SK-N-MC (cell line): ENCODE results near the gene C5orf34.
A peak's percentile ranks its signal among the peaks of the same experiment; 100 is the strongest.
"Not testable (repeated sequence)": the region's sequence is repeated elsewhere in the genome, so short reads cannot be mapped to it uniquely, and the experiment has no call there.

Source experiments
- DNase-seq: peaks from one replicate; pipeline ENCODE4 v3.0.0-alpha.2; 2011; ENCODE audit warnings: low read depth, low spot score
- H3K27ac ChIP-seq: fragments of 200-600 bp; sonication (generic); 2 replicates; pipeline ENCODE4 v1.5.1; 2016; ENCODE audit warnings: mixed run types
- H3K36me3 ChIP-seq: fragments of 200-600 bp; sonication (generic); 2 replicates; pipeline ENCODE4 v1.6.1; 2017; ENCODE audit warnings: antibody characterized with exemption, low read length, mixed read lengths; ENCODE audit not compliant: insufficient read depth
- H3K4me3 ChIP-seq: fragments of 200-600 bp; sonication (generic); 2 replicates; pipeline ENCODE4 v1.5.1; 2016
- H3K9ac ChIP-seq: fragments of 200-600 bp; sonication (generic); 2 replicates; pipeline ENCODE4 v1.8.0; 2017; ENCODE audit warnings: mixed run types, mixed read lengths; ENCODE audit not compliant: insufficient read length
- H3K9me3 ChIP-seq: fragments of 200-600 bp; sonication (generic); 2 replicates; pipeline ENCODE4 v1.6.1; 2017; ENCODE audit warnings: low read depth, mild to moderate bottlenecking, antibody characterized with exemption, low read length, moderate library complexity, mixed read lengths
- EZH2 ChIP-seq: fragments of 200-600 bp; sonication (generic); IDR thresholded peaks from one replicate; pipeline ENCODE4 v1.6.1; 2017; ENCODE audit warnings: antibody characterized with exemption
- FOXP2 ChIP-seq: optimal IDR thresholded peaks from 2 replicates; pipeline ENCODE3; 2011; ENCODE audit warnings: mild to moderate bottlenecking, moderate library complexity; ENCODE audit not compliant: insufficient read depth; ENCODE audit errors: extremely low read length, control extremely low read depth
- POLR2AphosphoS5 ChIP-seq: IDR thresholded peaks from 2 replicates; pipeline ENCODE4 v1.6.1; 2012; ENCODE audit warnings: mild to moderate bottlenecking, low read depth, low read length, borderline replicate concordance

Gene C5orf34

GRCh38 chr5:43530648-43531047, 15.7 kb upstream of the C5orf34 start:
- Histone ChIP-seq H3K36me3 (peaks cover 89% of the 10 kb centered on the region), H3K9ac (no peak overlapping the region), H3K27ac (no peak overlapping the region), H3K4me3 (no peak overlapping the region), H3K9me3 (no peaks in the 10 kb centered on the region)
- TF ChIP-seq POLR2AphosphoS5, result no peak
- TF ChIP-seq EZH2, result no peak
- TF ChIP-seq FOXP2, result no peak
- DNase-seq, result no peak

GRCh38 chr5:43523662-43524072, 8.7 kb upstream of the C5orf34 start:
- H3K27ac ChIP-seq, result no peak overlapping the region
- DNase-seq, result no peak

GRCh38 chr5:43520615-43521014, 5.7 kb upstream of the C5orf34 start:
- Histone ChIP-seq H3K27ac (no peak overlapping the region), H3K9ac (no peak overlapping the region), H3K36me3 (peaks cover 17% of the 10 kb centered on the region), H3K4me3 (no peak overlapping the region), H3K9me3 (no peaks in the 10 kb centered on the region)
- no peak for TF ChIP-seq FOXP2
- no peak for TF ChIP-seq POLR2AphosphoS5
- no peak for TF ChIP-seq EZH2
- DNase-seq, result no peak

More at GRCh38 chr5:43523662-43524072, 8.7 kb upstream of the C5orf34 start:
- Histone ChIP-seq H3K9ac (no peak overlapping the region), H3K9me3 (no peaks in the 10 kb centered on the region), H3K36me3 (peaks cover 38% of the 10 kb centered on the region), H3K4me3 (no peak overlapping the region)
- no peak for TF ChIP-seq FOXP2
- no peak for TF ChIP-seq EZH2
- TF ChIP-seq POLR2AphosphoS5, result no peak

GRCh38 chr5:43515678-43516048, 715 bp upstream of the C5orf34 start:
- DNase-seq, result no peak
- TF ChIP-seq POLR2AphosphoS5, result no peak
- no peak for TF ChIP-seq EZH2
- no peak for TF ChIP-seq FOXP2
- peak overlapping the region; percentile 97 for H3K27ac ChIP-seq
- no peaks in the 10 kb centered on the region for H3K9me3 ChIP-seq
- peak overlapping the region; percentile 99 for H3K9ac ChIP-seq
- no peaks in the 10 kb centered on the region for H3K36me3 ChIP-seq
- peak overlapping the region; percentile 100 for H3K4me3 ChIP-seq

- Histone ChIP-seq H3K9ac (peak overlapping the region; percentile 99), H3K9me3 (no peaks in the 10 kb centered on the region), H3K36me3 (no peaks in the 10 kb centered on the region), H3K27ac (peak overlapping the region; percentile 97), H3K4me3 (peak overlapping the region; percentile 100)
- TF ChIP-seq POLR2AphosphoS5, result no peak
- TF ChIP-seq FOXP2, result no peak
- TF ChIP-seq EZH2, result no peak
- DNase-seq, result peak; percentile 12
These were observed 505 bp downstream of the C5orf34 start for GRCh38 chr5:43514471-43514815.

- peak overlapping the region; percentile 99 for H3K9ac ChIP-seq
- peak overlapping the region; percentile 100 for H3K4me3 ChIP-seq
- H3K36me3 ChIP-seq, result peaks cover 2% of the 10 kb centered on the region
- H3K9me3 ChIP-seq, result no peaks in the 10 kb centered on the region
- peak overlapping the region; percentile 97; the same call in 1 of the 2 replicates for H3K27ac ChIP-seq
- TF ChIP-seq POLR2AphosphoS5, result no peak
- TF ChIP-seq FOXP2, result no peak
- no peak for TF ChIP-seq EZH2
- DNase-seq, result no peak
These were observed 923 bp downstream of the C5orf34 start for GRCh38 chr5:43514025-43514424.

- not testable (repeated sequence) for DNase-seq, H3K9ac ChIP-seq, H3K9me3 ChIP-seq, H3K4me3 ChIP-seq, H3K27ac ChIP-seq
- peaks cover 19% of the 10 kb centered on the region for H3K36me3 ChIP-seq
These were observed 3.9 kb downstream of the C5orf34 start for GRCh38 chr5:43511062-43511461.

GRCh38 chr5:43498581-43498980, 16.4 kb downstream of the C5orf34 start:
- Histone ChIP-seq H3K4me3 (no peak overlapping the region), H3K36me3 (peaks cover 29% of the 10 kb centered on the region), H3K27ac (no peak overlapping the region), H3K9me3 (no peaks in the 10 kb centered on the region), H3K9ac (no peak overlapping the region)
- TF ChIP-seq POLR2AphosphoS5 (no peak), EZH2 (no peak), FOXP2 (no peak)
- no peak for DNase-seq

- no peak for DNase-seq
- peaks cover 20% of the 10 kb centered on the region for H3K36me3 ChIP-seq
- no peak for TF ChIP-seq EZH2
- no peak for TF ChIP-seq POLR2AphosphoS5
- TF ChIP-seq FOXP2, result no peak
These were observed 17.4 kb downstream of the C5orf34 start for GRCh38 chr5:43497311-43498104.

More at GRCh38 chr5:43497311-43498104, 17.4 kb downstream of the C5orf34 start:
- H3K9me3 ChIP-seq, result no peaks in the 10 kb centered on the region
- no peak overlapping the region for H3K4me3 ChIP-seq
- no peak overlapping the region for H3K27ac ChIP-seq
- H3K9ac ChIP-seq, result no peak overlapping the region
